Mucosa of descending colon (tissue), 3 donors: ENCODE results near the gene FOXI2. TPM values are rescaled to one million over a fixed set of nuclear protein-coding genes. Genes with fewer than 3 reads are reported as not detected.

Experiments
- ATAC-seq: fragments of 200-7000 bp; cut with Tn5 transposase; one replicate; pipeline ENCODE4 v1.9.1; 2020; ENCODE audit warnings: mild to moderate bottlenecking, moderate library complexity
- DNase-seq, 3 donors: peaks; one replicate each; pipeline ENCODE4 v3.0.0-alpha.2; 2020
- H3K36me3 ChIP-seq: fragments of 200-600 bp; one replicate; pipeline ENCODE4 v1.8.0; 2021; ENCODE audit warnings: low read depth, mild to moderate bottlenecking
- H3K4me1 ChIP-seq: fragments of 200-600 bp; one replicate; pipeline ENCODE4 v1.8.0; 2021; ENCODE audit warnings: low read depth, mild to moderate bottlenecking
- H3K4me3 ChIP-seq: fragments of 200-600 bp; one replicate; pipeline ENCODE4 v1.8.0; 2021; ENCODE audit warnings: mild to moderate bottlenecking
- H3K9me3 ChIP-seq: fragments of 200-600 bp; one replicate; pipeline ENCODE4 v1.8.0; 2021; ENCODE audit warnings: mild to moderate bottlenecking
- intact Hi-C, 2 donors: fragments of 100-400 bp; cut with DNase I in 1 of 2; cut with micrococcal nuclease in 1 of 2; formaldehyde crosslinking; loops; one replicate each; pipeline versions ENCODE4 v1.11.0 to v1.11.1; 2022; cut with DNase I, micrococcal nuclease
- total RNA-seq, 3 donors: library from RNA; stranded (reverse); fragmentation: NEBNext Ultra II Directional in 2 of 3; extraction: Animal tissue kit (Norgen Biotek cat#: 25700) in 2 of 3; gene quantifications; one replicate each; pipeline versions ENCODE4 v1.2.1 to v1.2.4, GENCODE V29; 2021 to 2023
- TF ChIP-seq, protein P1 (sequence below): fragments of 200-600 bp; IDR thresholded peaks from one replicate; pipeline ENCODE4 v1.8.0; 2022; ENCODE audit warnings: antibody characterized with exemption, mild to moderate bottlenecking
- donor health status: DM: no; HTN: no; CAD: no; lungs with moderate emphysema.
- donor health status: DM: no; HTN: no; CAD: no.
- donor health status: DM: no; HTN: yes; CAD: no.

The FOXI2 gene
- total RNA-seq, 3 donors from 2014 or later, result 0.12 TPM; not detected in 2

DNA sequence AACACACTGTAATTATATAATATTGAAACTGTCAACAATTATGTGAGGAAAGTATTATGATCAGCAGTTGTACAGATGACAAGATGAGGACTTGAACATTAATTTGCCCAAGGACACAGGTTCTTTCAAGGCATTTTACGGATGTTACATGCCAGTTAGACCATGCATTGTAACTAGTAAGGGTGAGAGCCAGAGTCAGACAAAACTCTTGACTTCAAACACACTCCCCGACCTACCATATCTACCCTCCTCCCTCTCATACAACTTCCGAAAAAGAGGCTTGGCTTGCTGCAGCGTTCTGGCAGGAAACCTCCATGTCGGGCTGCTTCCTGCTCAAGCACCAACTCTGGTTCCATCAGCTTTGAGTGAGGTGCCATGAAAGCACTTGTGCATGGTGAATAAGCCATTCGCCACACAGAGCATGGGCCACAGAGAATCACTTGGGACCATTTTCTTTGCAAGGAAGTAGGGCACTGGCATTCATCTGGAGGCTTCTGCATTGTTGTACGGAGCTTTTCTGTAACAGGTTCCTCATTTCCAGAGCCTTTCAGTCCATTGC is 53.2 kb downstream of the FOXI2 start:
- no peaks in the 10 kb centered on the region for H3K36me3 ChIP-seq
- no peak for ATAC-seq
- H3K9me3 ChIP-seq, result no peaks in the 10 kb centered on the region
- intact Hi-C loops, result no loop called here
- no peak for DNase-seq
- H3K4me3 ChIP-seq, result no peak overlapping the region
- TF ChIP-seq, protein P1, sequence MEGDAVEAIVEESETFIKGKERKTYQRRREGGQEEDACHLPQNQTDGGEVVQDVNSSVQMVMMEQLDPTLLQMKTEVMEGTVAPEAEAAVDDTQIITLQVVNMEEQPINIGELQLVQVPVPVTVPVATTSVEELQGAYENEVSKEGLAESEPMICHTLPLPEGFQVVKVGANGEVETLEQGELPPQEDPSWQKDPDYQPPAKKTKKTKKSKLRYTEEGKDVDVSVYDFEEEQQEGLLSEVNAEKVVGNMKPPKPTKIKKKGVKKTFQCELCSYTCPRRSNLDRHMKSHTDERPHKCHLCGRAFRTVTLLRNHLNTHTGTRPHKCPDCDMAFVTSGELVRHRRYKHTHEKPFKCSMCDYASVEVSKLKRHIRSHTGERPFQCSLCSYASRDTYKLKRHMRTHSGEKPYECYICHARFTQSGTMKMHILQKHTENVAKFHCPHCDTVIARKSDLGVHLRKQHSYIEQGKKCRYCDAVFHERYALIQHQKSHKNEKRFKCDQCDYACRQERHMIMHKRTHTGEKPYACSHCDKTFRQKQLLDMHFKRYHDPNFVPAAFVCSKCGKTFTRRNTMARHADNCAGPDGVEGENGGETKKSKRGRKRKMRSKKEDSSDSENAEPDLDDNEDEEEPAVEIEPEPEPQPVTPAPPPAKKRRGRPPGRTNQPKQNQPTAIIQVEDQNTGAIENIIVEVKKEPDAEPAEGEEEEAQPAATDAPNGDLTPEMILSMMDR, result no peak
- H3K4me1 ChIP-seq, result no peaks in the 10 kb centered on the region

Other genes with a start within 250 kb of the FOXI2 start
- gene NPS, start 187.9 kb upstream of the FOXI2 start, total RNA-seq, result not detected
- gene CLRN3, start 155.8 kb downstream of the FOXI2 start, total RNA-seq, result 100 to 1,000 TPM in 2 of 3 donors, 10 to 100 TPM in 1; 62.3 to 176 (median 121) TPM
- gene PTPRE, start 169.9 kb downstream of the FOXI2 start, total RNA-seq, result 10 to 100 TPM; 28.8 to 33.6 (median 32.5) TPM